A673 (cell line): ENCODE data around the gene TBC1D22A. TPM values are rescaled to one million over a fixed set of nuclear protein-coding genes. Genes with fewer than 3 reads are reported as not detected.
"Not testable (repeated sequence)": the region's sequence is repeated elsewhere in the genome, so short reads cannot be mapped to it uniquely, and the experiment has no call there.

Source experiments
- BruUV-seq: library from RNA; stranded (reverse); fragments of 400-500 nt; replicated peaks from 2 replicates; lab custom pipeline; 2021; lab: Mats Ljungman, UMichigan
- CTCF ChIA-PET: fragments of 300-600 bp; sonication (Branson Sonifier 250); formaldehyde crosslinking; loops from one replicate; lab custom pipeline; 2022; ENCODE audit warnings: antibody characterized with exemption; lab: Charles Lee
- POLR2A ChIA-PET: fragments of 300-600 bp; sonication (Branson Sonifier 250); formaldehyde crosslinking; loops from one replicate; lab custom pipeline; 2022; ENCODE audit warnings: antibody characterized with exemption; ENCODE audit not compliant: low non-redundant PET; lab: Charles Lee
- DNase-seq: peaks from one replicate; pipeline ENCODE4 v3.0.0-alpha.2; 2015; ENCODE audit warnings: low spot score
- H3K27ac ChIP-seq: fragments of 200-600 bp; sonication (generic); 2 replicates; pipeline ENCODE4 v1.5.1; 2016; ENCODE audit warnings: mixed run types, low read depth, mild to moderate bottlenecking, mixed read lengths, antibody characterized with exemption, low read length; ENCODE audit not compliant: poor library complexity, severe bottlenecking
- H3K27me3 ChIP-seq: fragments of 200-600 bp; sonication (generic); replicated peaks from 2 replicates; pipeline ENCODE4 v1.6.1; 2017; ENCODE audit warnings: mixed run types, low read depth, mild to moderate bottlenecking, mixed read lengths, antibody characterized with exemption, low read length; ENCODE audit not compliant: insufficient read depth, poor library complexity
- H3K36me3 ChIP-seq: fragments of 200-600 bp; sonication (generic); 2 replicates; pipeline ENCODE4 v1.6.1; 2016; ENCODE audit warnings: mixed run types, mild to moderate bottlenecking, mixed read lengths, antibody characterized with exemption, low read length; ENCODE audit not compliant: insufficient read depth, poor library complexity, severe bottlenecking
- H3K4me1 ChIP-seq: fragments of 200-600 bp; sonication (generic); 2 replicates; pipeline ENCODE4 v1.6.1; 2017; ENCODE audit warnings: mixed run types, mild to moderate bottlenecking, mixed read lengths, antibody characterized with exemption, low read length; ENCODE audit not compliant: insufficient read depth, poor library complexity, severe bottlenecking
- H3K4me3 ChIP-seq: fragments of 200-600 bp; sonication (generic); 2 replicates; pipeline ENCODE4 v1.5.1; 2016; ENCODE audit warnings: low read depth, mixed run types, mild to moderate bottlenecking, mixed read lengths, low read length; ENCODE audit not compliant: poor library complexity, severe bottlenecking
- H3K9me3 ChIP-seq: fragments of 200-600 bp; sonication (generic); 2 replicates; pipeline ENCODE4 v1.6.1; 2016; ENCODE audit warnings: mixed run types, low read depth, mild to moderate bottlenecking, mixed read lengths, antibody characterized with exemption, low read length; ENCODE audit not compliant: poor library complexity, severe bottlenecking
- EZH2 ChIP-seq: fragments of 200-600 bp; sonication (generic); IDR thresholded peaks from 2 replicates; pipeline ENCODE4 v1.6.1; 2017; ENCODE audit warnings: borderline replicate concordance, low read depth, mild to moderate bottlenecking, mixed read lengths, antibody characterized with exemption, low read length; ENCODE audit not compliant: poor library complexity, severe bottlenecking
- intact Hi-C: fragments of 100-400 bp; cut with micrococcal nuclease; formaldehyde crosslinking; loops from one replicate; pipeline ENCODE4 v1.10.0; 2022; ENCODE audit not compliant: unreplicated experiment
- total RNA-seq: library from RNA; stranded (reverse); gene quantifications from 2 replicates; pipeline ENCODE4 v1.2.3, GENCODE V29; 2021
- TF ChIP-seq, protein P1 (sequence below): fragments of 300-800, 200-600 bp; sonication (generic); conservative IDR thresholded peaks from 2 replicates; pipeline ENCODE4 v1.5.1; 2017; ENCODE audit warnings: low read depth, mild to moderate bottlenecking, antibody characterized with exemption, low read length, moderate library complexity, mixed read lengths

TBC1D22A gene
- total RNA-seq, 1 experiment from 2014 or later, result 22.5 TPM

DNA sequence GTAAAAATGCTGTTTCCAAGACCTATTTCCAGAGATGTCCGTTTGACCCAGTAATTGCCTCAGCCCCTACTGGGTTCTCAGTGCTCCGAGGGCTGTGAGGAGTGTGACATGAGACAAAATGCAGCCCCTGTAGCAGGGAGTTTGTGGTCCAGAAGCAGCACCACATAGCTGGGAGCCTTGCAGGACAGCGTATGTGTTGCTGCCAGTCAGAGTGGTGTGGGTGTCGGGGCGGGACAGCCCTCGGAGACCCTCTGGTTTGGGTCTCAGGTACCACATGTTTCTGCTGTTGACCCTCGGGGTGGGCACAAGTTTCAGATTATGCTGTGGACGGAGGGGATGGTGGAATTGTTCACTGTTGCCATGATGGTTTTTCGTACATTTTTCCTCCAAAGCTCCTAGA lies 17.2 kb downstream of the TBC1D22A start:
- Histone ChIP-seq H3K27me3 (no peaks in the 10 kb centered on the region), H3K27ac (no peak overlapping the region), H3K4me3 (no peak overlapping the region), H3K36me3 (no peaks in the 10 kb centered on the region), H3K4me1 (peaks cover 12% of the 10 kb centered on the region), H3K9me3 (no peaks in the 10 kb centered on the region)
- DNase-seq, result no peak
- no TSS peak for BruUV-seq
- intact Hi-C loops, result no loop called here
- ChIA-PET POLR2A (no interaction called here), CTCF (no interaction called here)
- no peak for TF ChIP-seq EZH2
- TF ChIP-seq, protein P1, sequence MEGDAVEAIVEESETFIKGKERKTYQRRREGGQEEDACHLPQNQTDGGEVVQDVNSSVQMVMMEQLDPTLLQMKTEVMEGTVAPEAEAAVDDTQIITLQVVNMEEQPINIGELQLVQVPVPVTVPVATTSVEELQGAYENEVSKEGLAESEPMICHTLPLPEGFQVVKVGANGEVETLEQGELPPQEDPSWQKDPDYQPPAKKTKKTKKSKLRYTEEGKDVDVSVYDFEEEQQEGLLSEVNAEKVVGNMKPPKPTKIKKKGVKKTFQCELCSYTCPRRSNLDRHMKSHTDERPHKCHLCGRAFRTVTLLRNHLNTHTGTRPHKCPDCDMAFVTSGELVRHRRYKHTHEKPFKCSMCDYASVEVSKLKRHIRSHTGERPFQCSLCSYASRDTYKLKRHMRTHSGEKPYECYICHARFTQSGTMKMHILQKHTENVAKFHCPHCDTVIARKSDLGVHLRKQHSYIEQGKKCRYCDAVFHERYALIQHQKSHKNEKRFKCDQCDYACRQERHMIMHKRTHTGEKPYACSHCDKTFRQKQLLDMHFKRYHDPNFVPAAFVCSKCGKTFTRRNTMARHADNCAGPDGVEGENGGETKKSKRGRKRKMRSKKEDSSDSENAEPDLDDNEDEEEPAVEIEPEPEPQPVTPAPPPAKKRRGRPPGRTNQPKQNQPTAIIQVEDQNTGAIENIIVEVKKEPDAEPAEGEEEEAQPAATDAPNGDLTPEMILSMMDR, result no peak

DNA sequence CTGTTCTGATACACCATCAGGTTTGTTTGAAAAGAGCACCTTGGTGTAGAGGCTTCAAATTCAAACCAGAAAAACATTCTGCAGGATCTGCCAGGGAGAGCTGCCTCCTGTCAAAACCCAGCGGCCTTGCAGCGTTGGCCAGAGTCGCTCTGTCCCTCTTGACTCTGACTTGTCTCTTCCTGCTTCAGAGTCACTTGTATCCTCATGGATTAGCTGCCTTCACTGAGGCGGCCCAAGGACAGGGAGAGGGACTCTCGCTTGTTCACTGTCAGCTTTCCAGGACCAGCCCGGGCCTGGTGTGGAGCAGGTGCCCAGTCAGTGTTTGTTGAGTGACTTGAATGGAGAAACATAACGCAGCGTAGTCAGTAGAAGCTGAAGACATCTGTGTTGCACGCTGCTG lies 18.0 kb downstream of the TBC1D22A start:
- no peak for DNase-seq
- ChIA-PET POLR2A (no interaction called here), CTCF (interaction anchor here (0.6 kb wide), 1 partner anchor 13 kb away, joined by 3 read pairs; no protein-coding TSS in a partner anchor)
- H3K9me3 ChIP-seq, result no peaks in the 10 kb centered on the region
- no TSS peak for BruUV-seq
- H3K4me3 ChIP-seq, result no peak overlapping the region
- H3K27ac ChIP-seq, result no peak overlapping the region
- no peaks in the 10 kb centered on the region for H3K27me3 ChIP-seq
- no peaks in the 10 kb centered on the region for H3K36me3 ChIP-seq
- peaks cover 9% of the 10 kb centered on the region for H3K4me1 ChIP-seq
- intact Hi-C loops, result no loop called here
- TF ChIP-seq EZH2, result no peak
- TF ChIP-seq, protein P1, result no peak

DNA sequence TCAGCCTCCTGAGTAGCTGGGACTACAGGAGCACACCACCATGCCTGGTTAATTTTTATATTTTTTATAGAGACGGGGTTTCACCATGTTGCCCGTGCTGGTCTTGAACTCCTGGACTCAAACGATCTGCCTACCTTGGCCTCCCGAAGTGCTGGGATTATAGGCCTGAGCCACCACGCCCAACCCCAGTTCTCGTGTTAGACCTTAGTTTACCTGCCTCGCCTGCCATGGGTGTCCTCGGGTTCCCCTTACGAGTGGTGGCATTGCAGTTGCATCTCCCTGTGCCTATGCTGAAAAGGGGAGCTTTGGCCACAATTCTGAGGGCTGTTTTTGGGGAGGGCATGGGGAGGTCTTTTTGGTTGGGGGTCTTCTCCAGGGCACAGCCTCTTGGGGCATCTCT lies 18.8 kb downstream of the TBC1D22A start:
- DNase-seq, result no peak
- intact Hi-C loops, result no loop called here
- H3K4me3 ChIP-seq, result no peak overlapping the region
- BruUV-seq, result no TSS peak
- POLR2A ChIA-PET, result no interaction called here
- peaks cover 9% of the 10 kb centered on the region for H3K4me1 ChIP-seq
- TF ChIP-seq EZH2, result no peak
- TF ChIP-seq, protein P1, result no peak
- H3K36me3 ChIP-seq, result no peaks in the 10 kb centered on the region
- no peaks in the 10 kb centered on the region for H3K27me3 ChIP-seq
- H3K9me3 ChIP-seq, result no peaks in the 10 kb centered on the region
- CTCF ChIA-PET, result no interaction called here
- no peak overlapping the region for H3K27ac ChIP-seq

DNA sequence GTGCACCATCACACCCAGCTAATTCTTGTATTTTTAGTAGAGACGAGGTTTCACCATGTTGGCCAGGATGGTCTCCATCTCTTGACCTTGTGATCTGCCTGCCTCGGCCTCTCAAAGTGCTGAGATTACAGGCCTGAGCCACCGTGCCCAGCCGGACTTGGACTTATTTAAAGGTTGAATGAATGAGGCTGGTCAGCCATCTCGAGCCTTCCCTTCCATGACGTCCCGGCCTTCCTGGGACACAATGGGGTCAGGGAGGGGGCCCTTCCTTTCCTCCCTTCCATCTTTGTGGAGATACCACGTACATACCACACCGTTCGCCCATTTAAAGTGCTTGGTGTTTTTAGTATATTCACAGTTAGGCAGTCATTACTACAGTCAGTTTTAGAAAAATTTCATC lies 19.8 kb downstream of the TBC1D22A start:
- H3K9me3 ChIP-seq, H3K27ac ChIP-seq, H3K27me3 ChIP-seq, BruUV-seq, CTCF ChIA-PET, intact Hi-C loops, H3K4me3 ChIP-seq, H3K36me3 ChIP-seq, POLR2A ChIA-PET, H3K4me1 ChIP-seq, DNase-seq: not testable (repeated sequence)
